GM13977 (cell line): ENCODE data around the gene ATP5F1E.
"Not testable (repeated sequence)": the region's sequence is repeated elsewhere in the genome, so short reads cannot be mapped to it uniquely, and the experiment has no call there.

Experiments used
- DNase-seq: peaks from one replicate; pipeline ENCODE4 v3.0.0; 2012; ENCODE audit warnings: low spot score
- CTCF ChIP-seq: IDR thresholded peaks from 2 replicates; pipeline ENCODE4 v1.5.1; 2012; ENCODE audit warnings: mild to moderate bottlenecking, control low read depth; ENCODE audit not compliant: insufficient read depth; ENCODE audit errors: extremely low read depth, missing control alignments
- in situ Hi-C: fragments of 300-500 bp; cut with MboI; formaldehyde crosslinking; loops from one replicate; pipeline ENCODE4 v1.12.0; 2022; ENCODE audit warnings: low sequenced_read_pairs, low pct_unique_long_range_greater_than_20kb, mixed read lengths, inconsistent platforms; ENCODE audit not compliant: unreplicated experiment

ATP5F1E gene

GRCh38 chr20:58986968-58987517 is 45.1 kb downstream of the ATP5F1E start:
- DNase-seq, result no peak
- in situ Hi-C loops, result loop anchor here (10.0 kb wide), 1 partner anchor 92 kb away; no protein-coding TSS in a partner anchor
- TF ChIP-seq CTCF, result no peak

GRCh38 chr20:58986286-58986967 is 45.7 kb downstream of the ATP5F1E start:
- in situ Hi-C loops, result loop anchor here (10.0 kb wide), 1 partner anchor 92 kb away; no protein-coding TSS in a partner anchor
- DNase-seq, result no peak
- no peak for TF ChIP-seq CTCF

GRCh38 chr20:58985656-58986055 is 46.5 kb downstream of the ATP5F1E start:
- in situ Hi-C loops, result loop anchor here (10.0 kb wide), 1 partner anchor 91 kb away; no protein-coding TSS in a partner anchor
- no peak for DNase-seq
- TF ChIP-seq CTCF, result no peak

- in situ Hi-C loops, result loop anchor here (10.0 kb wide), 1 partner anchor 90 kb away; no protein-coding TSS in a partner anchor
- DNase-seq, result no peak
- TF ChIP-seq CTCF, result no peak
Observed at GRCh38 chr20:58984691-58985090, 47.4 kb downstream of the ATP5F1E start.

GRCh38 chr20:58983115-58983468 is 49.0 kb downstream of the ATP5F1E start:
- in situ Hi-C loops, result loop anchor here (10.0 kb wide), 1 partner anchor 88 kb away; no protein-coding TSS in a partner anchor
- DNase-seq, result not testable (repeated sequence)

GRCh38 chr20:58982406-58983114 is 49.6 kb downstream of the ATP5F1E start:
- no peak for TF ChIP-seq CTCF
- DNase-seq, result no peak
- in situ Hi-C loops, result loop anchor here (10.0 kb wide), 1 partner anchor 88 kb away; no protein-coding TSS in a partner anchor
